Heart right ventricle (tissue), 16 donors: Measurements from ENCODE around the gene DOK1. TPM values are rescaled to one million over a fixed set of nuclear protein-coding genes. Genes with fewer than 3 reads are reported as not detected.

Experiments
- ATAC-seq, 8 donors: fragments of 200-7000 bp; cut with Tn5 transposase; one replicate each; pipeline ENCODE4 v1.9.1; 2020; ENCODE audit warnings: mild to moderate bottlenecking in 8 of 8, moderate library complexity in 8 of 8, moderate number of reproducible peaks in 1 of 8
- DNase-seq, 2 donors: peaks; one replicate each; pipeline ENCODE4 v3.0.0-alpha.2; 2020
- H3K27ac ChIP-seq, 10 donors: fragments of 200-600 bp; sonication (generic) in 2 of 10; one replicate each; pipeline versions ENCODE4 v1.5.0 to v1.8.0; 2020 to 2022; ENCODE audit warnings: mild to moderate bottlenecking in 3 of 10
- H3K27me3 ChIP-seq, 7 donors: fragments of 200-600 bp; one replicate each; pipeline ENCODE4 v1.8.0; 2021 to 2022; ENCODE audit warnings: mild to moderate bottlenecking in 2 of 7
- H3K36me3 ChIP-seq, 9 donors: fragments of 200-600 bp; sonication (generic) in 1 of 9; one replicate each; pipeline versions ENCODE4 v1.5.0 to v1.8.0; 2020 to 2022; ENCODE audit warnings: mild to moderate bottlenecking in 2 of 9
- H3K4me1 ChIP-seq, 9 donors: fragments of 200-600 bp; sonication (generic) in 1 of 9; one replicate each; pipeline versions ENCODE4 v1.5.0 to v1.8.0; 2020 to 2022; ENCODE audit warnings: mild to moderate bottlenecking in 4 of 9
- H3K4me3 ChIP-seq, 10 donors: fragments of 200-600 bp; sonication (generic) in 2 of 10; one replicate each; pipeline versions ENCODE4 v1.5.0 to v1.8.0; 2020 to 2022; ENCODE audit warnings: mild to moderate bottlenecking in 7 of 10, moderate library complexity in 2 of 10
- H3K9me3 ChIP-seq, 11 donors: fragments of 200-600 bp in 10 of 11; sonication (generic) in 2 of 11; one replicate each; pipeline versions ENCODE4 v1.5.0 to v1.8.0; 2013 to 2022; ENCODE audit warnings: mild to moderate bottlenecking in 2 of 11, control low read depth in 1 of 11, moderate library complexity in 1 of 11
- CTCF ChIP-seq, 9 donors: fragments of 200-600 bp; sonication (generic) in 2 of 9; IDR thresholded peaks; one replicate each; pipeline versions ENCODE4 v1.5.0 to v1.8.0; 2021 to 2022; ENCODE audit warnings: antibody characterized with exemption in 9 of 9, mild to moderate bottlenecking in 5 of 9, moderate library complexity in 1 of 9
- whole genome bisulfite sequencing, 2 donors: extraction: QIAGEN DNeasy Blood & Tissue Kit; methylation state at CpG; one replicate each; pipeline ENCODE4 v1.1.7; 2013; ENCODE audit warnings: inconsistent platforms in 1 of 2; 5-methylcytosine and 5-hydroxymethylcytosine counted together
- intact Hi-C, 10 donors: fragments of 100-400 bp; cut with DNase I; formaldehyde crosslinking; loops; one replicate each; pipeline versions ENCODE4 v1.11.1 to v1.14.2; 2022
- polyA plus RNA-seq, 2 donors: library from polyadenylated mRNA; stranded (reverse); fragments of 200-250 nt; gene quantifications; one replicate each; pipeline ENCODE4 v1.2.3, GENCODE V29; 2013
- total RNA-seq, 10 donors: library from RNA; stranded (reverse); fragmentation: NEBNext Ultra II Directional in 3 of 10; extraction: Animal tissue kit (Norgen Biotek cat#: 25700) in 3 of 10; gene quantifications; one replicate each; pipeline versions ENCODE4 v1.2.1 to v1.2.4, GENCODE V29; 2021 to 2023
- donor health status: Arrhythmogenic right ventricular cardiomyopathy.
- donor health status: ischemic (EF 13 %, LVEDD 7.1; RV severe dilation, severe dysfunction).
- donor health status: healthy with polysubstance abuse.
- donor health status: DM: no; HTN: yes; CAD: no.
- donor health status: DM: no; HTN: no; CAD: no.
- donor health status: ischemic (EF 25% LVEDD 6.9; RV normal size, moderate dysfunction).
- donor health status: ischemic (EF 25% LVEDD 5.7; RV mildly dilated, moderate dysfunction).
- donor health status: healthy.
- donor health status: DM: yes; HTN: yes; CAD: no.
- donor health status: Ischemic cardiomyopathy.
- donor health status: ischemic (EF 35%, LVEDD 5.7; RV mildly dilated, moderate dysfunction).
- donor health status: nonischemic (EF 11% LVEDD 7.7; RV severe dilation, severe dysfunction).
- donor health status: DM: yes; HTN: yes; CAD: no.
- donor health status: PGD.
- donor health status: ischemic (EF 29% LVEDD 5.4; RV normal size, mild dysfunction).
- donor health status: nonischemic (EF 23%, LVEDD 6.1; RV moderate dilation, normal function).

The DOK1 gene
- total and polyA plus RNA-seq, 12 donors = 1.9 to 7.7 (median 3.5) TPM

- TF ChIP-seq CTCF (IDR thresholded peaks at IDR 0.05) = peak in 7 of 9 donors; percentile 14 to 45 (median 29)
- H3K27ac ChIP-seq = peak overlapping the region in 1 of 10 donors; percentile 2
- no peaks in the 10 kb centered on the region for H3K9me3 ChIP-seq
- peaks cover 0 to 57% (median 21%) of the 10 kb centered on the region in 9 donors for H3K36me3 ChIP-seq
- H3K4me3 ChIP-seq = no peak overlapping the region
- H3K4me1 ChIP-seq = peaks cover 12 to 35% (median 30%) of the 10 kb centered on the region in 9 donors
- no peak for ATAC-seq
- intact Hi-C loops = loop anchor here in 2 of 10 donors (5.0 kb wide), 2 partner anchors 50 to 55 kb away; partner anchors contain the start of genes CCDC142 (in 1 of the 2) and TTC31 (in 1 of the 2)
- no peak for DNase-seq
- no peaks in the 10 kb centered on the region for H3K27me3 ChIP-seq
Measured at GRCh38 chr2:74532222-74532621, 22.3 kb upstream of the DOK1 start.

DNA sequence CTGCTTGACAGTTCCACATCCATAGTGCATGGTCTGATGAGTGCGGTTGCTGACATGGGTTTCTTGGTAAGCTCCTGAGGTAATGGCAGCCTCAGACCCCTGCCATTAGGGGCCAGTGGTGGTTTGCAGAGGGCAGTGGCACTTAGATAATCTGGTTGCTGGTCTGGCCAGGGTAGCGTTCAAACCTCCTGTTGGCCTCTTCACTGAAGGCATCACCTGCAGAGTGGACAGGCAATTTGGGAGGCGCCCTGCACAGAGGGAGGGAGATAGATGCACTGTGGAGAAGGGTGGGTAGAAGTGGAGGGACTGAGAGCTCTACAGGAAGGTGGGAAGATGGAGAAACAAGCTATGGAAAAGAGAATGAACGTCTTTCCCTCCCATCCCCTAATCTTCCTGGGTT lies 21.1 kb upstream of the DOK1 start:
- ATAC-seq (no peak), DNase-seq (no peak)
- H3K36me3 ChIP-seq = peaks cover 0 to 45% (median 12%) of the 10 kb centered on the region in 9 donors
- no peaks in the 10 kb centered on the region for H3K27me3 ChIP-seq
- 84 to 85% methylated on average over 4 of the region's 4 CpGs for WGBS, 2 donors
- H3K9me3 ChIP-seq = no peaks in the 10 kb centered on the region
- no peak overlapping the region for H3K27ac ChIP-seq
- TF ChIP-seq CTCF (IDR thresholded peaks at IDR 0.05) = no peak
- intact Hi-C loops = loop anchor here in 2 of 10 donors (5.0 kb wide), 2 partner anchors 51 to 54 kb away; partner anchors contain the start of genes CCDC142 (in 1 of the 2) and TTC31 (in 1 of the 2)
- H3K4me1 ChIP-seq = peaks cover 10 to 27% (median 23%) of the 10 kb centered on the region in 9 donors
- no peak overlapping the region for H3K4me3 ChIP-seq

GRCh38 chr2:74534411-74534810 lies 20.1 kb upstream of the DOK1 start:
- TF ChIP-seq CTCF (IDR thresholded peaks at IDR 0.05) = no peak
- 83 to 87% methylated on average over 12 of the region's 12 CpGs for whole genome bisulfite sequencing, 2 donors
- intact Hi-C loops = loop anchor here in 2 of 10 donors (5.0 kb wide), 2 partner anchors 52 to 53 kb away; partner anchors contain the start of genes CCDC142 (in 1 of the 2) and TTC31 (in 1 of the 2)

GRCh38 chr2:74535440-74535965 lies 19.0 kb upstream of the DOK1 start:
- ATAC-seq = no peak
- intact Hi-C loops = no loop called here
- WGBS, 2 donors = 93 to 94% methylated on average over 10 of the region's 10 CpGs
- H3K9me3 ChIP-seq = no peaks in the 10 kb centered on the region
- no peak overlapping the region for H3K4me3 ChIP-seq
- TF ChIP-seq CTCF (IDR thresholded peaks at IDR 0.05) = no peak
- H3K4me1 ChIP-seq = peaks cover 11 to 28% (median 17%) of the 10 kb centered on the region in 9 donors
- no peaks in the 10 kb centered on the region for H3K27me3 ChIP-seq
- peaks cover 0 to 44% (median 12%) of the 10 kb centered on the region in 9 donors for H3K36me3 ChIP-seq
- no peak overlapping the region for H3K27ac ChIP-seq
- no peak for DNase-seq

More at GRCh38 chr2:74534411-74534810, 20.1 kb upstream of the DOK1 start:
- no peak overlapping the region for H3K4me3 ChIP-seq
- ATAC-seq (no peak), DNase-seq (no peak)
- H3K9me3 ChIP-seq = no peaks in the 10 kb centered on the region
- peaks cover 7 to 20% (median 17%) of the 10 kb centered on the region in 9 donors for H3K4me1 ChIP-seq
- H3K27me3 ChIP-seq = no peaks in the 10 kb centered on the region
- H3K27ac ChIP-seq = no peak overlapping the region
- H3K36me3 ChIP-seq = peaks cover 0 to 44% (median 12%) of the 10 kb centered on the region in 9 donors
